CD14-positive monocyte (primary cell): ENCODE data around the gene ELMO1. TPM values are rescaled to one million over a fixed set of nuclear protein-coding genes. Genes with fewer than 3 reads are reported as not detected.
A peak's percentile ranks its signal among the peaks of the same experiment; 100 is the strongest.

Experiments
- DNase-seq, 3 donors: peaks; one replicate each; pipeline ENCODE4 v3.0.0-alpha.2; 2011 to 2022
- H2AFZ ChIP-seq: 2 replicates; pipeline ENCODE4 v1.6.0; 2012; ENCODE audit warnings: mild to moderate bottlenecking, low read depth, low read length, inconsistent platforms; ENCODE audit not compliant: insufficient read depth, poor library complexity, severe bottlenecking
- H3K27ac ChIP-seq, 2 donors: 1 replicate in 1 of 2; 2 replicates in 1 of 2; pipeline ENCODE4 v1.5.1; 2012 to 2013; ENCODE audit warnings: low read length in 2 of 2, control low read depth in 1 of 2, inconsistent platforms in 1 of 2, low read depth in 1 of 2, mild to moderate bottlenecking in 1 of 2
- H3K27me3 ChIP-seq, 2 donors: one replicate each; pipeline versions ENCODE4 v1.6.0 to v1.6.1; 2011 to 2013; ENCODE audit warnings: low read length in 2 of 2; ENCODE audit not compliant: control insufficient read depth in 2 of 2, insufficient read depth in 2 of 2
- H3K36me3 ChIP-seq, 2 donors: replicated peaks in 1 of 2; 1 replicate in 1 of 2; 2 replicates in 1 of 2; pipeline versions ENCODE4 v1.5.1 to v1.6.1; 2012 to 2013; ENCODE audit warnings: low read length in 2 of 2, control low read depth in 1 of 2, inconsistent platforms in 1 of 2, mild to moderate bottlenecking in 1 of 2; ENCODE audit not compliant: insufficient read depth in 2 of 2, control insufficient read depth in 1 of 2
- H3K4me1 ChIP-seq, 2 donors: 1 replicate in 1 of 2; 2 replicates in 1 of 2; pipeline versions ENCODE4 v1.5.1 to v1.6.1; 2012 to 2013; ENCODE audit warnings: low read length in 2 of 2, control low read depth in 1 of 2, inconsistent platforms in 1 of 2, mild to moderate bottlenecking in 1 of 2, moderate library complexity in 1 of 2; ENCODE audit not compliant: insufficient read depth in 2 of 2, control insufficient read depth in 1 of 2
- H3K4me2 ChIP-seq: replicated peaks from 2 replicates; pipeline ENCODE3; 2012; ENCODE audit warnings: low read length, moderate library complexity, mild to moderate bottlenecking; ENCODE audit not compliant: poor library complexity, severe bottlenecking; ENCODE audit errors: extremely low read depth
- H3K4me3 ChIP-seq, 3 experiments: fragments of 200-600 bp in 1 of 3; sonication (generic) in 1 of 3; replicated peaks in 1 of 3; 1 replicate in 2 of 3; 2 replicates in 1 of 3; pipeline ENCODE4 v1.5.1; 2011 to 2013; ENCODE audit warnings: low read length in 3 of 3, mild to moderate bottlenecking in 3 of 3, control low read depth in 2 of 3, low read depth in 2 of 3, inconsistent platforms in 1 of 3, moderate library complexity in 1 of 3
- H3K79me2 ChIP-seq: 2 replicates; pipeline ENCODE4 v1.6.0; 2012; ENCODE audit warnings: mild to moderate bottlenecking, control low read depth, inconsistent platforms, low read length, moderate library complexity; ENCODE audit not compliant: insufficient read depth
- H3K9ac ChIP-seq: 2 replicates; pipeline ENCODE4 v1.6.0; 2017; ENCODE audit warnings: low read length, mild to moderate bottlenecking; ENCODE audit not compliant: insufficient read depth, poor library complexity, severe bottlenecking
- H3K9me3 ChIP-seq, 2 donors: replicated peaks in 1 of 2; 1 replicate in 1 of 2; 2 replicates in 1 of 2; pipeline versions ENCODE4 v1.5.1 to v1.6.1; 2012 to 2013; ENCODE audit warnings: low read length in 2 of 2, control low read depth in 1 of 2; ENCODE audit not compliant: control insufficient read depth in 1 of 2, insufficient read depth in 1 of 2
- H4K20me1 ChIP-seq: 2 replicates; pipeline ENCODE4 v1.6.0; 2012; ENCODE audit warnings: mild to moderate bottlenecking, low read length, control low read depth, moderate library complexity; ENCODE audit not compliant: insufficient read depth
- H3K27ac Mint-ChIP-seq, 7 donors: one replicate each; pipeline ENCODE4 v1.8.0; 2020; ENCODE audit warnings: mild to moderate bottlenecking in 7 of 7, mixed read lengths in 7 of 7, moderate library complexity in 6 of 7, inconsistent platforms in 2 of 7
- H3K27me3 Mint-ChIP-seq, 3 donors: one replicate each; pipeline ENCODE4 v1.8.0; 2021 to 2022; ENCODE audit warnings: low read depth in 3 of 3, mild to moderate bottlenecking in 3 of 3, mixed read lengths in 3 of 3, moderate library complexity in 3 of 3, inconsistent platforms in 1 of 3
- H3K36me3 Mint-ChIP-seq, 2 donors: one replicate each; pipeline ENCODE4 v1.8.0; 2020; ENCODE audit warnings: mixed read lengths in 2 of 2, inconsistent platforms in 1 of 2, mild to moderate bottlenecking in 1 of 2
- H3K4me1 Mint-ChIP-seq: one replicate; pipeline ENCODE4 v1.8.0; 2020; ENCODE audit warnings: mild to moderate bottlenecking, mixed read lengths
- H3K4me3 Mint-ChIP-seq, 2 donors: one replicate each; pipeline ENCODE4 v1.8.0; 2020; ENCODE audit warnings: mild to moderate bottlenecking in 2 of 2, mixed read lengths in 2 of 2, moderate library complexity in 1 of 2
- H3K9me3 Mint-ChIP-seq, 7 donors: one replicate each; pipeline ENCODE4 v1.8.0; 2020 to 2022; ENCODE audit warnings: mixed read lengths in 7 of 7, mild to moderate bottlenecking in 6 of 7, moderate library complexity in 6 of 7, inconsistent platforms in 2 of 7
- CTCF ChIP-seq: fragments of 200-600 bp; IDR thresholded peaks from one replicate; pipeline ENCODE4 v1.8.0; 2022; ENCODE audit warnings: antibody characterized with exemption, mild to moderate bottlenecking
- WGBS: methylation state at CpG from one replicate; pipeline ENCODE4 v1.1.5; 2013; ENCODE audit warnings: missing lambda C conversion rate; ENCODE audit not compliant: insufficient coverage; 5-methylcytosine and 5-hydroxymethylcytosine counted together
- intact Hi-C, 2 donors: fragments of 100-400 bp; cut with micrococcal nuclease; formaldehyde crosslinking; loops; one replicate each; pipeline versions ENCODE4 v1.15.0 to v1.15.1; 2023
- polyA plus RNA-seq, 3 donors: library from polyadenylated mRNA; depleted of rRNA in 1 of 3; unstranded in 2 of 3; stranded (reverse) in 1 of 3; fragments of 300-500 nt in 2 of 3; fragments of >200 nt in 1 of 3; fragmentation: Illumina TruSeq in 2 of 3; gene quantifications; 1 replicate in 2 of 3; 2 replicates in 1 of 3; pipeline ENCODE4 v1.2.3, GENCODE V29; 2012 to 2021

Gene ELMO1
- polyA plus RNA-seq, 3 donors, result 46.6 to 50.2 (median 46.7) TPM

GRCh38 chr7:37131855-37132254 lies 316.8 kb downstream of the ELMO1 start:
- H3K36me3 ChIP-seq, result peaks cover 32 to 74% of the 10 kb centered on the region in 2 donors
- no peak overlapping the region for H3K27ac Mint-ChIP-seq
- intact Hi-C loops, result no loop called here
- no peak overlapping the region for H2AFZ ChIP-seq
- H3K4me1 ChIP-seq, result no peaks in the 10 kb centered on the region
- H3K9ac ChIP-seq, result no peak overlapping the region
- no peaks in the 10 kb centered on the region for H3K9me3 ChIP-seq
- peaks cover 59 to 63% of the 10 kb centered on the region in 2 donors for H3K36me3 Mint-ChIP-seq
- H3K27me3 Mint-ChIP-seq, result no peaks in the 10 kb centered on the region
- H3K4me2 ChIP-seq, result no peak overlapping the region
- no peaks in the 10 kb centered on the region for H3K27me3 ChIP-seq
- WGBS, result 95% methylated on average over 3 of the region's 4 CpGs
- H3K9me3 Mint-ChIP-seq, result no peaks in the 10 kb centered on the region
- no peaks in the 10 kb centered on the region for H3K4me1 Mint-ChIP-seq
- H3K79me2 ChIP-seq, result no peaks in the 10 kb centered on the region
- DNase-seq, result no peak
- H3K4me3 Mint-ChIP-seq, result no peak overlapping the region
- no peak for TF ChIP-seq CTCF
- no peak overlapping the region for H3K4me3 ChIP-seq
- peaks cover 52% of the 10 kb centered on the region for H4K20me1 ChIP-seq
- no peak overlapping the region for H3K27ac ChIP-seq

- H3K36me3 ChIP-seq, result peaks cover 32 to 63% of the 10 kb centered on the region in 2 donors
- no peak overlapping the region for H3K9ac ChIP-seq
- H2AFZ ChIP-seq, result no peak overlapping the region
- Mint-ChIP-seq H3K9me3 (peaks cover 0 to 8% (median 3%) of the 10 kb centered on the region in 7 donors), H3K4me1 (peaks cover 5% of the 10 kb centered on the region), H3K27ac (peak overlapping the region in 3 of 7 donors; percentile 35 to 59 (median 45)), H3K4me3 (no peak overlapping the region), H3K36me3 (peaks cover 70% of the 10 kb centered on the region in 2 donors), H3K27me3 (no peaks in the 10 kb centered on the region)
- H3K4me3 ChIP-seq, result no peak overlapping the region
- no peak for DNase-seq
- H3K79me2 ChIP-seq, result no peaks in the 10 kb centered on the region
- TF ChIP-seq CTCF, result no peak
- H4K20me1 ChIP-seq, result peaks cover 39% of the 10 kb centered on the region
- no peaks in the 10 kb centered on the region for H3K4me1 ChIP-seq
- intact Hi-C loops, result no loop called here
- H3K27ac ChIP-seq, result no peak overlapping the region
- 90% methylated on average over 2 of the region's 4 CpGs for WGBS
- H3K27me3 ChIP-seq, result no peaks in the 10 kb centered on the region
- no peaks in the 10 kb centered on the region for H3K9me3 ChIP-seq
- H3K4me2 ChIP-seq, result no peak overlapping the region
Observed at GRCh38 chr7:37129035-37129425, 319.6 kb downstream of the ELMO1 start.
